LNCaP clone FGC (cell line): ENCODE data around the gene ZNF418.

Experiments used
- DNase-seq: peaks from one replicate; pipeline ENCODE4 v3.0.0-alpha.2; 2011; ENCODE audit warnings: low read depth
- H3K4me3 ChIP-seq: 2 replicates; pipeline ENCODE4 v1.5.1; 2011; ENCODE audit warnings: mild to moderate bottlenecking, low read depth, low read length, control low read depth
- TF ChIP-seq, protein P1 (sequence below): IDR thresholded peaks from 2 replicates; pipeline ENCODE4 v1.5.1; 2012; ENCODE audit warnings: mild to moderate bottlenecking; ENCODE audit not compliant: control insufficient read depth, insufficient read depth; ENCODE audit errors: extremely low read depth

The ZNF418 gene

DNA sequence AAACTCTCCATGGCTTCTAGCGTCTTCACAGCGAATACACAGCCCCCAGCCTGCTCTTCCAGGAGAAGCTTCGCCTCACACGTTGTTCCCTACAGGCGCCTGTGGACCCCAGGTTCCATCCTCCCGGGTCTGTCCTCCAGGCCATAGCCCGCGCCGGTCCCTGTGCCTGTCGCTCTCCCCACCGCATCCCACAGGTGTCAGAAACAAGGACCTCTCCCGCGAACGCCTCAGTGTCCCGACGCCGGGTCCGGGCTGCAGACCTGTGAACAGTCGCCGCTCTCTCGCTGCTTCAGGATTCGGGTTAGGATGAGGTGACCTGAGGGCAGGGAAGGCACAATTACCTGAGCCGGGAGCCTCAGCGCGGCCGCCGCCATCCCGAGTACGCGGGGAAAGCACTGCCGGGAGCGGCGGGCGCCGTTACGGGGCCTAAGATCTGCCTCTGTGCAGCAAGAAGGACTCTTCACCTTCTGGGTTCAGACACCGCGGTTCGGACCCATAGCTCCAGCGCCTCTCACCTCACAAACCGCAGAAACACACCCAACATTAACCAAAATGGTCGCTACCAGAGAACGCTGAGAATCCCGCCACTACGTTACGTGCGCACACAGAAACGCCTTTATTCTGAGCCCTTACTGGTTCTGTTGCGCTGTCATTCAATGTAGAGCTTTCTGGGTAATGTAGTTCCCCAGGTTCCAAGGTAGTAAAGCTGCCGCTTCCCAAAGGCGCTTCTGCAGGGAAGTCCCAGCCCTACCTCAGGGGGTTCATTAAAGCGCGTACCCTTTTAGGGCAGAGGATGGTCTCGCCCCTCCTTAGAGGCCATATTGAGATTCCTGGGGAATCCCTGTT lies at the start of gene ZNF418:
Gene ZNF418 (minus strand): TSS at position 583 of the 846 bp plus-strand sequence. CDS start 1,580 bp downstream, outside the sequence.
- peak within 1 kb of the TSS; percentile 86 for H3K4me3 ChIP-seq
- peak; percentile 72 for DNase-seq
- TF ChIP-seq, protein P1, sequence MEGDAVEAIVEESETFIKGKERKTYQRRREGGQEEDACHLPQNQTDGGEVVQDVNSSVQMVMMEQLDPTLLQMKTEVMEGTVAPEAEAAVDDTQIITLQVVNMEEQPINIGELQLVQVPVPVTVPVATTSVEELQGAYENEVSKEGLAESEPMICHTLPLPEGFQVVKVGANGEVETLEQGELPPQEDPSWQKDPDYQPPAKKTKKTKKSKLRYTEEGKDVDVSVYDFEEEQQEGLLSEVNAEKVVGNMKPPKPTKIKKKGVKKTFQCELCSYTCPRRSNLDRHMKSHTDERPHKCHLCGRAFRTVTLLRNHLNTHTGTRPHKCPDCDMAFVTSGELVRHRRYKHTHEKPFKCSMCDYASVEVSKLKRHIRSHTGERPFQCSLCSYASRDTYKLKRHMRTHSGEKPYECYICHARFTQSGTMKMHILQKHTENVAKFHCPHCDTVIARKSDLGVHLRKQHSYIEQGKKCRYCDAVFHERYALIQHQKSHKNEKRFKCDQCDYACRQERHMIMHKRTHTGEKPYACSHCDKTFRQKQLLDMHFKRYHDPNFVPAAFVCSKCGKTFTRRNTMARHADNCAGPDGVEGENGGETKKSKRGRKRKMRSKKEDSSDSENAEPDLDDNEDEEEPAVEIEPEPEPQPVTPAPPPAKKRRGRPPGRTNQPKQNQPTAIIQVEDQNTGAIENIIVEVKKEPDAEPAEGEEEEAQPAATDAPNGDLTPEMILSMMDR: no peak

DNA sequence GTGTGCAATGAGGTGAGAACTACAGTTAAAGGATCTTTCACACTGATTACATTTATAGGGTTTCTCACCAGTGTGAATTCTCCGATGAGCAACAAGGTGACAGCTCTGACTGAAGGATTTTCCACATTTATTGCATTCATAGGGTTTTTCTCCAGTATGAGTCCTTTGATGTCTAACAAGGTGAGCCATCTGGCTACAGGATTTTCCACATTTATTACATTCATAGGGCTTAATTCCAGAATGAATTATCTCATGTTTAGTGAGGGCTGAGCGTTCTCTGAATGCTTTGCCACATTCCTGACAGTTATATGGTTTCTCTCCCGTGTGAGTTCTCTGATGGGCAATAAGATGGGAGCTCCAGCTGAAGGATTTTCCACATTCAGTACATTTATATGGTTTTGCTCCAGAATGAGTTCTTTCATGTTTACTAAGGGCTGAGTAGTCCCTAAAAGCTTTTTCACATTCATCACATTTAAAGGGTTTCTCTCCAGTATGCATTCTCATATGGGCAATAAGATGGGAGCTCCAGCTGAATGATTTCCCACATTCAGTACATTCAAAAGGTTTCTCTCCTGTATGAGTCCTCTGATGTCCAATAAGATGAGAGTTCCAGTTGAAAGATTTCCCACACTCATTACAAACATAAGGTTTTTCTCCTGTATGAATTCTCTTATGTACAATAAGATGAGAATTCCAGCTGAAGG lies 43.5 kb upstream of the ZNF418 start:
- no peak overlapping the region for H3K4me3 ChIP-seq
- no peak for DNase-seq
- TF ChIP-seq, protein P1: no peak

DNA sequence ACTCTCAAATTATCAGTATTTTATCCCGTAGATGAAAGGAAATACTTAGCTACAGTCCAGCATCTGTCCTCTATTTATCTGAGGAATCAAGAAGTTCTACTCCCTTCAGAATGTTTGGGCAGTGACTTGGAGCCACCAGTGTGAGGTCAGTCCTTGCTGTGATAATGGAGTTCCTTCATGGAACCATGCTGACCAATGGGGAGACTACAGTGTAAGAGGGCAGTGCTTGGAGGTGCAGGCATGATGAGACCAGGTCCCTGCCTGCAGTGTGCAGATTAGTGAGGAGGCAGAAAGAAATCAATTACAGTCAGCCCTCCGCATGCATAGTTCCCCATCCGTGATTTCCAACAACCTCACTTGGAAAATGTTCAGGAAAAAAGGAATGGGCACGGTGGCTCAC lies 39.2 kb upstream of the ZNF418 start, which contains the start of gene C19orf18:
Gene C19orf18 (minus strand): TSS at position 101 of the 400 bp plus-strand sequence. CDS start 102 bp downstream, outside the sequence.
- no peak for DNase-seq
- H3K4me3 ChIP-seq: no peak within 1 kb of the TSS
- TF ChIP-seq, protein P1: no peak

DNA sequence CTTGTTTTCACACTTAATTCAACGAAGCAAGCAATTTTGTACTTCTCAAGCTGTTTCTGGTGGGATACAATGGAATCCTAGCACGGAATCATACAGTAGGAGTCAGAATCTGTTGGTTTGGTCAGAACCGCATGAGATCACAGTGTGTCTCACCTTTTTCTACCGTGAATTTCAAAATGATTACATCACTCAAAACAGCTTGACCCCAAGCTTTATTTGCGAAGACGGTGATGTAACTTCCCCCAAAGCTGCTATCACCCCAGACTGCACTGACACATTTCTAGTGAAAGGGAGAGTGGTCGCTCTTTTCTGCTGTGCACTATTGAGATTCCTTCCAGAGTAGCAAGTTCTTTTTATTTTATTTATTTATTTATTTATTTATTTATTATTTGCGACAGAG lies 29.6 kb upstream of the ZNF418 start:
- H3K4me3 ChIP-seq: no peak overlapping the region
- TF ChIP-seq, protein P1: no peak
- no peak for DNase-seq

DNA sequence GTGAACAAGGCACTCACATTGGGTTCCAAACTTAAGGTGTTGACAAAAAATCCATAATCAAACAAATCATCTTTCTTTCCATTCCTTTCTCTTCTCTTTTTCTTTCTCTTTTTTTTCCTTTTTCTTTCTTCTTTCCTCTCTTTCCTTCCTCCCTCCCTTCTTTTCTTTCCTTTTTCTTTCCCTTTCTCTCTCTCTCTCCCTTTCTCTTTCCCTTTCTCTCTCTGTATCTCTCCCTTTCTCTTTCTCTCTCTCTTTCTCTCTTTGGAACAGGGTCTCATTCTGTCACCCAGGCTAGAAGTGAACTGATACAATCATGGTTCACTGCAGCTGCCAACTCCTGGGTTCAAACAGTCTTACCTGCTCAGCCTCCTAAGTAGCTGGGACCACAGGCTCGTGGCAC lies 26.6 kb upstream of the ZNF418 start:
- H3K4me3 ChIP-seq: no peak overlapping the region
- TF ChIP-seq, protein P1: no peak
- no peak for DNase-seq

DNA sequence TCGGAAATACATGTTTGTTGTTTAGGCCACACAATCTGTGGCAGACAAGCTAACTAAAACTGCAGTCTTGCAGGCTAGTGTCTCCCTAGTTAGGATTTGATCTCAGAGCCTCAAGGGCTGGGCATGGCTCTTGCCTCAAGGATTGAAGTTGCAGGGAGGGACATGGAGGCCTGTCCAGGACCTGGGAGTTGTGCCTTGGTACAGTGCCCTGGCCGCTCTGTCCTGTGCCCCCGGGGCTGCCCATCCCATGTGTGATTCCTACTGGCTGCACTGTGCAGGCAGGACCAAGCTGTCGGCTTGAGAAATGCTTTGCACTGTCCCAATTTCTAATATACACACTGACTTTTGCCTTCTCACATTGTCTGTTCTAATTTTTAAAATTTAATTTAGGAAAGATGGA lies 19.8 kb upstream of the ZNF418 start:
- no peak overlapping the region for H3K4me3 ChIP-seq
- DNase-seq: no peak
- TF ChIP-seq, protein P1: no peak

DNA sequence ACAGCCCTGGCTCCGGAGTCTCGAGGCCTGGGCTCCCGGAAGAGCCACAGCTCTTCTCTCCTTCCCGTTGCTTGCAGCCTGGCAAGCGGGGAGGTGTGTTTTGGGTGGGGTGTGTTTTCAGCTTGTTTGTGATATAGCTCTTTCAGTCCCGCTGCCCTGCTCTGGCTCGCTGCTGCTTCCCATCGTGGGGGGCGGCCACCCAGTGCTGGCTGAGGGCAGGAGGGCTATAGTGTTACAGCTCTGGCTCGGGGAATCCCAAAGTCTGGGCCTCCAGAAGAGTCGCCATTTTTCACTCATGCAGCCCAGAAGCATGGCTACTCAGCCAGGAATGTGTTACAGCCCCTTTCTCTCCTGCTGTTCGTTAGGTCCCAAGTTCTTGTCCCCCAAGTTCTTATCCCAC lies 14.5 kb upstream of the ZNF418 start:
- DNase-seq: no peak
- TF ChIP-seq, protein P1: no peak
- no peak overlapping the region for H3K4me3 ChIP-seq
